ENCODE data around the gene COQ5. TPM values are rescaled to one million over a fixed set of nuclear protein-coding genes. Genes with fewer than 3 reads are reported as not detected.

Gene COQ5
- polyA plus RNA-seq, 12 donors: 25.1 to 42.2 (median 36.7) TPM; not detected in 1

- DNase-seq: no peak
These were observed 66.8 kb downstream of the COQ5 start for GRCh38 chr12:120462099-120462640.

- no peak for DNase-seq
These were observed 68.8 kb downstream of the COQ5 start for GRCh38 chr12:120460157-120460556.

- DNase-seq: no peak
These were observed 71.8 kb downstream of the COQ5 start for GRCh38 chr12:120457133-120457532.

- DNase-seq: no peak
These were observed 73.7 kb downstream of the COQ5 start for GRCh38 chr12:120455302-120455701.

GRCh38 chr12:120453977-120454376 is 75.0 kb downstream of the COQ5 start:
- DNase-seq: no peak

Other genes with a start within 250 kb of the COQ5 start
- 1 to 10 TPM in 1 of 12 donors, not detected in 11; 1.8 TPM for gene RNU4-2, start 237.3 kb downstream of the COQ5 start, polyA plus RNA-seq (ENCODE audit: insufficient read length in 12 of 12)
- not detected for gene RNU4-1, start 235.9 kb downstream of the COQ5 start, polyA plus RNA-seq (ENCODE audit: insufficient read length in 12 of 12)
- gene SIRT4, start 226.8 kb downstream of the COQ5 start, polyA plus RNA-seq (ENCODE audit: insufficient read length in 12 of 12): 1 to 10 TPM in 10 of 12 donors, not detected in 2; 2.0 to 6.6 (median 4.3) TPM
- gene PLA2G1B, start 201.4 kb downstream of the COQ5 start, polyA plus RNA-seq (ENCODE audit: insufficient read length in 12 of 12): under 1 TPM in 1 of 12 donors, not detected in 11; 0.55 TPM
- gene MSI1, start 160.0 kb downstream of the COQ5 start, polyA plus RNA-seq (ENCODE audit: insufficient read length in 12 of 12): 1 to 10 TPM in 11 of 12 donors, not detected in 1; 3.0 to 6.5 (median 4.0) TPM
- gene COX6A1, start 91.0 kb downstream of the COQ5 start, polyA plus RNA-seq (ENCODE audit: insufficient read length in 12 of 12): 100 to 1,000 TPM in 6 of 12 donors, 10 to 100 TPM in 5, not detected in 1; 80.1 to 195 (median 107) TPM
- 10 to 100 TPM in 11 of 12 donors, not detected in 1; 16.8 to 43.3 (median 35.4) TPM for gene TRIAP1, start 82.8 kb downstream of the COQ5 start, polyA plus RNA-seq (ENCODE audit: insufficient read length in 12 of 12)
- 10 to 100 TPM in 11 of 12 donors, not detected in 1; 10.6 to 22.1 (median 16.9) TPM for gene GATC, start 82.7 kb downstream of the COQ5 start, polyA plus RNA-seq (ENCODE audit: insufficient read length in 12 of 12)
- gene SRSF9, start 59.4 kb downstream of the COQ5 start, polyA plus RNA-seq (ENCODE audit: insufficient read length in 12 of 12): 100 to 1,000 TPM in 4 of 12 donors, 10 to 100 TPM in 8; 72.6 to 467 (median 93.0) TPM
- gene DYNLL1, start 33.0 kb downstream of the COQ5 start, polyA plus RNA-seq (ENCODE audit: insufficient read length in 12 of 12): 100 to 1,000 TPM in 11 of 12 donors, not detected in 1; 258 to 571 (median 356) TPM
- gene RNF10, start 5.2 kb upstream of the COQ5 start, polyA plus RNA-seq (ENCODE audit: insufficient read length in 12 of 12): 100 to 1,000 TPM in 11 of 12 donors, not detected in 1; 124 to 271 (median 165) TPM
- 10 to 100 TPM in 11 of 12 donors, not detected in 1; 19.8 to 45.7 (median 24.0) TPM for gene POP5, start 52.2 kb upstream of the COQ5 start, polyA plus RNA-seq (ENCODE audit: insufficient read length in 12 of 12)
- gene CABP1, start 111.5 kb upstream of the COQ5 start, polyA plus RNA-seq (ENCODE audit: insufficient read length in 12 of 12): 1 to 10 TPM in 10 of 12 donors, not detected in 2; 1.2 to 4.9 (median 1.9) TPM
- gene MLEC, start 158.0 kb upstream of the COQ5 start, polyA plus RNA-seq (ENCODE audit: insufficient read length in 12 of 12): 10 to 100 TPM in 11 of 12 donors, not detected in 1; 62.0 to 97.5 (median 82.6) TPM
- 10 to 100 TPM in 11 of 12 donors, not detected in 1; 11.0 to 21.9 (median 15.9) TPM for gene UNC119B, start 181.3 kb upstream of the COQ5 start, polyA plus RNA-seq (ENCODE audit: insufficient read length in 12 of 12)
- gene ACADS, start 196.7 kb upstream of the COQ5 start, polyA plus RNA-seq (ENCODE audit: insufficient read length in 12 of 12): 10 to 100 TPM in 11 of 12 donors, not detected in 1; 10.4 to 32.2 (median 15.1) TPM